Epithelial cell of esophagus (primary cell): Measurements from ENCODE around the gene PPP1R3G.

Source experiments
- DNase-seq: peaks from one replicate; pipeline ENCODE4 v3.0.0; 2010; ENCODE audit warnings: low read depth
- H3K4me3 ChIP-seq: 2 replicates; pipeline ENCODE4 v1.5.1; 2011; ENCODE audit warnings: mild to moderate bottlenecking, low read length, control low read depth
- TF ChIP-seq, protein P1 (sequence below): IDR thresholded peaks from 2 replicates; pipeline ENCODE4 v1.5.1; 2011; ENCODE audit warnings: low read depth, mild to moderate bottlenecking, low read length, control low read depth, inconsistent platforms; ENCODE audit not compliant: insufficient read depth; ENCODE audit errors: missing control alignments

The PPP1R3G gene

DNA sequence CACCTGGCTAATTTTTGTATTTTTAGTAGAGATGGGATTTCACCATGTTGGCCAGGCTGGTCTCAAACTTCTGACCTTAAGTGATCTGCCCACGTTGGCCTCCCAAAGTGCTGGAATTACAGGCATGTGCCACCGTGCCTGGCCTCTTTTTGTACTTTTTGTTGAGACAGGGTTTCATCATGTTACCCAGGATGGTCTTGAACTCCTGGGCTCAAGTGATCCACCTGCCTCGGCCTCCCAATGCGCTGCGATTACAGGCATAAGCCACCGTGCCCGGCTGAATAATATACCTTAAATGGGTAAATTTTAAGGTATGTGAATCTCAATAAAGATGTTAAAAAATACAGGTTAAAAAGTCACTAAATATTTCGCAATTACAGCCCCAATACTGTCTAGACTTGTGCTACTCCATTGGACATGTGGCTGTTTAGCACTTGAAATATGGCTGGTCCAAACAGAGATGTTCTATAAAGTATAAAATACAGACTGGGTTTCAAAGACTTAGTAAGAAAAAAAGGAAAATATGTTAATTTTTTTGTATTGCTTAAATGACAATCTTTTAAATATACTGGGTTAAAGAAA lies 42.1 kb downstream of the PPP1R3G start:
- DNase-seq = no peak
- no peak overlapping the region for H3K4me3 ChIP-seq
- TF ChIP-seq, protein P1, sequence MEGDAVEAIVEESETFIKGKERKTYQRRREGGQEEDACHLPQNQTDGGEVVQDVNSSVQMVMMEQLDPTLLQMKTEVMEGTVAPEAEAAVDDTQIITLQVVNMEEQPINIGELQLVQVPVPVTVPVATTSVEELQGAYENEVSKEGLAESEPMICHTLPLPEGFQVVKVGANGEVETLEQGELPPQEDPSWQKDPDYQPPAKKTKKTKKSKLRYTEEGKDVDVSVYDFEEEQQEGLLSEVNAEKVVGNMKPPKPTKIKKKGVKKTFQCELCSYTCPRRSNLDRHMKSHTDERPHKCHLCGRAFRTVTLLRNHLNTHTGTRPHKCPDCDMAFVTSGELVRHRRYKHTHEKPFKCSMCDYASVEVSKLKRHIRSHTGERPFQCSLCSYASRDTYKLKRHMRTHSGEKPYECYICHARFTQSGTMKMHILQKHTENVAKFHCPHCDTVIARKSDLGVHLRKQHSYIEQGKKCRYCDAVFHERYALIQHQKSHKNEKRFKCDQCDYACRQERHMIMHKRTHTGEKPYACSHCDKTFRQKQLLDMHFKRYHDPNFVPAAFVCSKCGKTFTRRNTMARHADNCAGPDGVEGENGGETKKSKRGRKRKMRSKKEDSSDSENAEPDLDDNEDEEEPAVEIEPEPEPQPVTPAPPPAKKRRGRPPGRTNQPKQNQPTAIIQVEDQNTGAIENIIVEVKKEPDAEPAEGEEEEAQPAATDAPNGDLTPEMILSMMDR = no peak

DNA sequence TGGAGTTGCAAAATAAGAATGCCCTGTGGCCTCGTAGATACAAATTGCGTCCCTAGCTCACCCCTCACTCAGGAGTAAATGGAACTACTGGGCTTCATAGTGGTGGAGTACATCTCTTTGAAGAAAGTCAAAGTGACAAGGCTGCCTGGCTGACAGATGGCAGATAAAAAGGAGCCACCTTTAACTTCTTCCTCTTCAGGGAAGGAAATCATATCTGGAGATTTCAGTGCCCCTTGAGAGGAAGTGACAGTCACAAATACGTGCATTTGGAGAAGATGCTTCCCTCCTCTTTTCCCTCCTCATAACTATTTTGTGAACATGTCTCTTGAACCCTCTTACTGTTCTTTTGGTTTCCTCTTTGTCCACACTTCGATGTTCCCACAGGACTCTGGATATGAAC lies 43.2 kb downstream of the PPP1R3G start:
- TF ChIP-seq, protein P1 = no peak
- H3K4me3 ChIP-seq = no peak overlapping the region
- no peak for DNase-seq

DNA sequence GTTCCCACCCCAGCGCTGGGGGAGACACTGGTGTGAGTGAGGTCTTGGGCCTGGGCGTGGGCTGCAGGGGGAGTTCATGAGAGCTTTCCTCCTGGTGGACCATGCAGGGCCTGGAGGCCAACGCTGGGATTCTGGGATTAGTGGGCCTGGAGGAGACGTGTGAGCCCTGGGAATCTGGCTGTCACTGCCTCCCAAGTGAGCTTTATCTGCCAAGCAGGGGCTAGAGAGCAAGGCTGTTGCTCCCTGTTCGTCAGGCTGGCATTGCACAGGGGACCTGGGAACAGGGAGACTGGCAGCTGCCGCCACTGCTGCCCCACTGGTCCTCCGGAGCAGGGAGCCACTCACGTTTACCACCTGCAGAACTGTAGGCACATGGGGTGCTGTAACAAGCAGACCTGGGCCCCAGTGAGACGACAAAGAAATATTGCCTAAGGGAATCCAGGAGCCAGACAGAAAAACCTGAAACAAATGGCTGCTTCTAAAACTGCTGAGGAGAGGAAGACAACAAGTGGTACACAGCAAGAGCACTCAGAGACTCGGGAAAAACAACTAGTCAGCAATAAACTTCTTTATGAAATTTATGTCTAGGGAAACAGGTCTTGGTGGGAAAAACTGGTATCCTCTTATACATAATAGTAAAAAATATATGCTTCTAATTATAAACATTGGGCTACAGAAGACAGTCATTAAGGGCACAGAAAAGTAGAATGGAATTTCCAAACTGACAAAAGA lies 45.2 kb downstream of the PPP1R3G start:
- DNase-seq = no peak
- TF ChIP-seq, protein P1 = no peak
- H3K4me3 ChIP-seq = no peak overlapping the region

DNA sequence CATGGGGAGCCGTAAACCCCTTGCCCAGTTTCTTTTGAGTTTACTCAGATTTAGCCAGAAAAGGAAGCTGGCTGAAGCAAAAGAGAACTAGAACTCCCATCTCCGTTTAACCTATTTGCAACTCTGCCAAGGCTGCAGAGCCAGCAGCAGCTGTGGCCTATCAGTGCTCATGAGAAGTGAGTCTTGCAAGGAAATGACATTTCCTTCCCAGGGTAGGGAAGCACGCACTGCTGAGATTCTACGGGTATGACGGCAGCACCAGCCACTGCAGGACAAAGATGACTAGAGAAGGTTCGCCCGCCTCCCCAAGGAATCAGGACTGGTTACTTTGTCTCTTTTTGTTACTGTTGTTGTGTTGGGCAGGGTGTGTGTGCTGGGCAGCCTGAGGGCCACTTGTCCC lies 47.6 kb downstream of the PPP1R3G start:
- TF ChIP-seq, protein P1 = no peak
- H3K4me3 ChIP-seq = no peak overlapping the region
- DNase-seq = no peak

DNA sequence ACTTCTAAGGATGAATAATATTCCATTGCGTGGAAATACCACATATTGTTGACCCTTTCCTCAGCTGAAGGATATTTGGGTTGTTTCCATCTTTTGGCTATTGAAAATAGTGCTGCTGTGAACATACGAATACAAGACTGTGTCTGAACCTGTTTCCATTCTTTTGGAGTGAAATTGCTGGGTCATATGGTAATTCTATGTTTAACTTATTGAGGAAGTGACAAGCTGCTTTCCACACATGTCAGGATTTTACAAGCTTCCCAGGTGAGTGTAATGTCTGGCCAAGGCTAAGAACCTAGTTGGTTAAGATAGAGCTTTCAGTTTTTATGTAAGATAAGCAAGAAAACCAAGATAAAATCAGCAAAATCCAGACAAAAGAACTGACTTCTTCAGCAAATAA lies 48.8 kb downstream of the PPP1R3G start:
- no peak overlapping the region for H3K4me3 ChIP-seq
- TF ChIP-seq, protein P1 = no peak
- peak; percentile 73 for DNase-seq

DNA sequence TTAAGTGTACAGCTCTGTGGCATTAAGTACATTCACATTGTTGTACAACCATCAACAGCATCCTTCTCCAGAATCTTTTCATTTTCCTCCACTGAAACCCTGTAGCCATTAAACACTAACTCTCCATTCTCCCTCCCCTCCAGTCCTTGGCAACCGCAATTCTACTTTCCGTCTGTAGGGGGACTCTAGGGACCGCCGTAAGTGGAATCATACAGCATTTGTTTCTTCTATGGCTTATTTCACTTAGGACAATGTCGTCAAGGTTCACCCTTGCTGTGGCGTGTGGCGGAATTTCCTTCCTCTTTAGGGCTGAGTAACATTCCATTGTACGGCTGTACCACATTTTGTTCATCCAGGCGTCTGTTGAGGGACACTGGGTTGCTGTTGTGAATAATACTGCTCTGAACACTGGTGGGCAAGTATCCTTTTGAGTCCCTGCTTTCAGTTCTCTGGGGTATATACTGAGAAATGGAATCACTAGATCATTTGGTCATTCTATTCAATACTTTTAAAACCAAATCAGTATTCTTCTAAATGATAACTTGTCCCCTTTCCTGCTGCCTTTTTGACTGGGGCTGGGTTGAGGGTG lies 50.7 kb downstream of the PPP1R3G start:
- DNase-seq = peak; percentile 45
- no peak overlapping the region for H3K4me3 ChIP-seq
- TF ChIP-seq, protein P1 = peak; percentile 59
